Pons (tissue), 1 donor: ENCODE data around the gene ZFP91.
A peak's percentile ranks its signal among the peaks of the same experiment; 100 is the strongest.

Source experiments
- DNase-seq: peaks from one replicate; pipeline ENCODE4 v3.0.0-alpha.2; 2016; ENCODE audit warnings: low spot score

Gene ZFP91

GRCh38 chr11:58586998-58587397 lies 8.1 kb downstream of the ZFP91 start:
- no peak for DNase-seq

DNA sequence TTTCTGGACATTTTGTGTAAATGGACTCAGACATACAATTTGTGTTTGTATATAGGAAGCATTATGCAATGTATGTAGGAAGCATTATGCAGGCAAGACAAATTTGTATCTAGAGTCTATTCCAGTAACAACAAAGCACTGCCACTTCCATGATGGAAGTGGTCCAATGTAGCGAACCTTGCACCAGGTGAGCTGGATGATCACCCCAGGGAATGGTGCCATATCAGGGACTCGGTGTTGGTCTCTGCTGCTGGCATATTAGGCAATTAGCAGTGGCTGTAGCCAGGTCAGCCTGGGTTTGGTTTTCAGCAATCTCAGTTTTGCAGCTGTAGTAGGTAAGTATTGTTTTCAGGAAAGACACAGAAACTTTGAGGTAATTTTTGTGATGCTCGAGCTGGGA lies 12.8 kb downstream of the ZFP91 start:
- no peak for DNase-seq

- DNase-seq: no peak
These were observed 14.1 kb downstream of the ZFP91 start for GRCh38 chr11:58592760-58593472.

DNA sequence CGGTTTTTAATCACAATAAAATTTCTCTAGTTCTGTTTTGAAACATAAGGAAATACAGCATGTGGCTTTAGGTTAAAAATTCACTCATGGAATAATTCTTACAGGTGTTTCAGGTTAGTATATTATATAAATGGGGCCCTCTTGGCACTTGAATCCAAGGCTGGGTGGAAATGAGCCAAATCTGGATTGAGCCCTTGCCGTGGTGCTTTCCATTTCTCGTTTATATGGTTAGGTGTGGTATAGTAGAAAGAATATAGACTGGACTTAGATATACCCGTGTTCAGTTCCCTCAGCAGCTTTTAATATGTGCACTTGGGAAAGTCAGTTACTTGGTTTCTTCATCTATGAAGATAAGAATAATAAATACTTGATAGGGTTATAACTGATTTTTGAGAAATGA lies 16.0 kb downstream of the ZFP91 start:
- DNase-seq: no peak

- no peak for DNase-seq
These were observed 17.8 kb downstream of the ZFP91 start for GRCh38 chr11:58596621-58597020.

DNA sequence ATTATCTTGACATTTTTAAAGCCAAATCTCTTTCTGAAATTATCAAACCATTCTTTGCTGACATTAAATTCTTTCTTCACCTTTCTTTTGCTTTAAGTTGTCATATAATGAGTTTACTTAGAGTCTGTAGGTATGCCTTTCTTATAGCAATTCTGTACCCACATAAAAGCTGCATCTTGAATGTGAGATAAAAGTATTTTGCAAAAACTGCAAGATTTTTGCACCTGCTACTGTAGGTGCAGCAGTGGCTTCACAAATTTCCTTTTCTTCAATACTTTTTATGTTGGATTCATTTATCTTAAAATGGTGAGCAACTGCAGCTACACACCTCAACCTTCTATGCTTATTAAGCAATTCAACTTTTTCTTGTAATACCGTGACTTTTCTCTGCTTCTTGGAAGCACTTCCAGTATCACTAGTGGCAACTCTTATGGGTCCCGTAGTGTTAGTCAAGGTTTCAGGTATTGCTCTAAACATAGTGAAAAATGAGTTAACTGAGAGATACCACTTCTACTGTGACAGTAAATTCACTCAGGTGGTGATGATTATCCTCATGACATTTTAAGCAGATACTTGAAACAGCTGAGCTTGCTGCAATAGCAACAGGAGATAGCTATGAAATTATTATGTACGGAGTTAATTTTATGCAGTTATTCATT lies 18.8 kb downstream of the ZFP91 start:
- DNase-seq: no peak

- no peak for DNase-seq
These were observed 21.6 kb downstream of the ZFP91 start for GRCh38 chr11:58600510-58600909.

GRCh38 chr11:58606930-58607714 lies 28.3 kb downstream of the ZFP91 start:
- DNase-seq: no peak

DNA sequence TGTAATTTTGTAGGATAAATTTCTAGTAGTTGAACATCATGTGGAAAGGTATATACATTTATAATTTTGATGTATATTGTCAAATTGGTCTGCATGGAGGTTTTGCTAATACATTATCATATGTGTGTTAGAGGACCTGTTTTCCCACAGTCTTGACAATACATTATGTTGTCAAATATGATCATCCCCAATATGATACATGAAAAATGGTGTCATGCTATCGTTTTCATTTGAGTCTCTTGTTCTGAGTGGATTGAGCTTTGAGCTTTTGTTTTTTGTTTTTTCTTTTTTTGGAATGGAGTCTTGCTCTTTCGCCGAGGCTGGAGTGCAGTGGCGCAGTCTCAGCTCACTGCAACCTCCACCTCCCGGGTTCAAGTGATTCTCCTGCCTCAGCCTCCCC lies 29.5 kb downstream of the ZFP91 start:
- no peak for DNase-seq

GRCh38 chr11:58609723-58610122 lies 30.9 kb downstream of the ZFP91 start:
- peak; percentile 19 for DNase-seq

DNA sequence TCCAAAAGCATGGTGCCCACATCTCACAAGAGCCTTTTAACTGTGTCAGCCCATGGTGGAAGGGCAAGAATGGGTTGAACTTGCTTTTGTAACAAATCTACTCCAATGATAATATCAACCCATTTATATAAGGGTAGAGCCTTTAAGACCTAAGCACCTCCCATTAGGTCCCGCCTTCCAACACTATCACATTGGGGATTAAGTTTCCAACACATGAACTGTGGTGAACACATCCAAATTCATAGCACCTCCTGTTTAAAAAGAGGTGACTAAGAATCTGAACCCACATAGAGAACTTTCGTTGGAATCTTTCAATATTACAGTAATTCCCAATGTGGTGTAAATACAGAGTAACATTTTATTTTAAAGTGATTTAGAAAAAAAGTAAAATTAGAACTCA lies 34.4 kb downstream of the ZFP91 start:
- DNase-seq: no peak

- DNase-seq: no peak
These were observed 36.7 kb downstream of the ZFP91 start for GRCh38 chr11:58615559-58615958.

GRCh38 chr11:58616594-58616993 lies 37.7 kb downstream of the ZFP91 start:
- peak; percentile 28 for DNase-seq

DNA sequence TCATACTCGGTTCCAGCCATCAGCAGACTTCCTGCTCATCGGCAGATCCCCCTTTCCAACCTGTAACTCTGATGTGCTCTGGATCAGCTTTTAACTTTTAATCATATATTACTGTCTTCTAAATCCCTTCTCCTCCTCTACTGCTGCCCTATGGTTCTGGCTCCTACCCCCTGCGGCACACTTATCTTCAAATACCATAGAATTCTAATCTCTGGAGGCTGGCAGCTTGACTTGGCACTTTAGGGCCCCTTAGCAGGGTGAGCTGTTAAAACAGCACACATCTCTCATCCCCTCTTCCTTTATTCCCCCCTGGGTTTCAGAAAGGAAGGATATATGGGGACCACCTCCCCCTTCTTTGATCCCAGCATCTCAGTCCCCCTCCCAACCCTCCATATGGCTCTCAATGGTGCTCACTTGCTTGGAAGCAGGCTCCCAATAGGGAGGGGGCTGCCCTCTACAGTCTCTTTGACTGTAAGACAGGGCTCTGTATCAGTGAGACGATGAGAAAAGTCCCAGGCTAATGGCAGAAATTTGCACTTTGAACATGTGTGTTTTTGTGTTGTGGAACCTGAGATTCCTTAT lies 39.2 kb downstream of the ZFP91 start:
- peak; percentile 46 for DNase-seq

DNA sequence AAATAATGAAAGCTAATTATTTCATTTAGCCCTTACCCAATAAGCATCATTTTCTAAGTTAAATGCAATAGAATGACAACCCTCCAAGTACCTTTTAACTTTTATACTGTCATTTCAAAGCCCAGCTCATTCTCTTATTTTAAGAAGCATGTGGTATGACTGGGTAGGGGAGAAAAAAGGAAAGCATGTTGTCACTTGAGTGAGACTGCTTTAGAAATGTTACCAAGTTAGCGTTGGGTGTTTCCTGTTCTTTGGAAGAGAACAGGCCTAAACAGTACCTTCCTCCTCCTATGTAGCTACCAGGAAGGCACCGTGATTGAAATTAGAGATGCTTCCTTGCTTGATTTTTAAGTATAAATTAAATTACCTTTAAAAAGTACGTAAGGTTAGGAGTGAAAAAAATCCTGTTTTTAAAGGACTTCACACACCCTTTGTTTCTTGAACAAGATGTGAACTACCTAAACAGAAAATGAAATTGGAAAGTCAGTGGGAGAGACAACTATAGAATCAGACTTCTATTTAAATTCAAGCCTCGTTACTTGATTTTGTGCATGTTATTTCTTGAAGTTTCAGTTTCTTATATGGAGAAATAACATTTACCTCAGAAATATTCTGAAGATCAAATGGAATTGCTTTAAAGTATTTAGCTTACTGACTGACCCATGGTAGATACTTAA lies 42.9 kb downstream of the ZFP91 start:
- no peak for DNase-seq

DNA sequence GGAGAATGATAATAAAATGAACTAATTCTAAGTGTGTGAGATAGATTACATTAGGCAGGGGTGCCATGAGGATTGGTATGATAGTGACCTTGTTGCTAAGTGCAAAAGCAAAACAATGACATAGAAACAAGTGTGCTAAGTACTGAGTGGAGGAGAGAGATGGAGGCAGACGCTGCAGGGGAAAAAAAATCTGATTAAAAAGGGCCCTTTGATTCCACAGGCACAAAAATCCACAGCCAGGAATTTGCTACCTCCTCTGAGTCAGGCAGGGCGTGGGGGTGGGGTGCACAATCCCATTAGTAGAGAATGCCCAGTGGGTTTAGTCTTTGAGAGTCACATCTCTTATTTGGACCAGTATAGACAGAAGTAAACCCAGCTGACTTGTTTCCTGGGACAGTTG lies 43.5 kb downstream of the ZFP91 start, which contains the start of gene CNTF:
Gene CNTF (plus strand): TSS at position 322 of the 400 bp plus-strand sequence. CDS start 88 bp downstream, outside the sequence.
- DNase-seq: no peak

DNA sequence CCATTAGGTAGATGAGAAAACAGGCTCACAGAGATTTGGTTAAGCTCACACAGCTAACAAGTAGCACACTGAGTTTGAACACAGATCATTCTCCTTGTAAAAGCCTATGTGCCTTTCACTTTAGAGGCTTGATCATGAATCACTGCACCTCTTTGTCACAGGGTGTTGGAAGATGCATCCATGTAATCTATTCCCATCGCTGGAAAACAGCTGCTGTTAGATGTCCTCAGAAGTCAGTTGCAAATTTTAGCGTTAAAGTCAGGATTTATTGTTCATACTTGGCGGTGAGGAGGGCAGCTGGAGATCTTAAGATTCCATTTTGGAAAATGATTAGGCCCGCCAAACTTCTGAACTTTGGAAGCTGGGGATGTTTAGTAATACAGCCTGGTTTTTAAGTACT lies 46.2 kb downstream of the ZFP91 start:
- DNase-seq: no peak

DNA sequence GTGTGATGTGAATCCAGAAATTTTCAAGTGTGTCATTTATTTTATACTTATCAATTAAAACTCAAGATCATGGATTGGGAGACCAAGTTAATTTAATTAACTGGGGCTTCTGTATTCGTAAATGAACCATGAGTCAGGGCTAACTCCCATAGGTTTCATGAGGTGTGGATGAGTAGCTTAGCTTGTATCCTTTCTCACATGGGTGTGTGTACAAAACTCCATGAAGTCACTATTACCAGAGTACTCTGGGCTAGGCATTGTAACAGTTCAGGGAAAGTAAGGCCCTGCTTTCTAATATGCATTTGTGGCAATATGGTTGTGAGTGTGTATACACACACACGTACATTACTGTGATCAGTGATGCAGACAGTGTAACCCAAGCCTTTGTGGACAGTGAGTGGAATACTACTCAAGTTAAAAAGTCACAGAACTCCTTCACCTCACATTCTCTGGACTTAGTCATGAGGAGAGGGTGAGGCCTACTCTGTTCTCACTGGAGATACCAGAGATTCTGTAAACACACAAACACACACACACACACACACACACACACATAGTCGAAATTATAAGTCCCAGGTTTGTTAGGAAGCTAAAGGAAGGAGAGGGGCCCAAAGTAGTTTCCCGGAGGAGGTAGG lies 47.1 kb downstream of the ZFP91 start:
- DNase-seq: no peak

- DNase-seq: no peak
These were observed 48.1 kb downstream of the ZFP91 start for GRCh38 chr11:58626934-58627483.

- DNase-seq: no peak
These were observed 49.6 kb downstream of the ZFP91 start for GRCh38 chr11:58628446-58628845.

- peak; percentile 69 for DNase-seq
These were observed 51.0 kb downstream of the ZFP91 start for GRCh38 chr11:58629857-58630256.
